K562 treated with DMSO at 1 percent for 12 hours (cell line): ENCODE results near the gene RNASEH2B. TPM values are rescaled to one million over a fixed set of nuclear protein-coding genes. Genes with fewer than 3 reads are reported as not detected.

Source experiments
- total RNA-seq: library from RNA; unstranded; fragments of 300-600 nt; gene quantifications from 2 replicates; pipeline ENCODE4 v1.2.3, GENCODE V29; 2022; ENCODE audit not compliant: insufficient read depth

RNASEH2B gene
- 37.1 and 64.4 TPM in 2 replicates for total RNA-seq

GRCh38 chr13:50909605-50910484 lies at the start of gene RNASEH2B:
Gene RNASEH2B, plus strand, starts transcription at chr13:50909791. Its CDS starts 286 bp downstream, at chr13:50910077.

Other genes with a start within 250 kb of the RNASEH2B start
- gene DLEU7, start 66.1 kb upstream of the RNASEH2B start, total RNA-seq, result not detected in 2 replicates
- not detected in 2 replicates for gene C13orf42, start 201.5 kb downstream of the RNASEH2B start, total RNA-seq